Smooth muscle cell (in vitro differentiated cells): Measurements from ENCODE around the gene NEK10. TPM values are rescaled to one million over a fixed set of nuclear protein-coding genes. Genes with fewer than 3 reads are reported as not detected.

Source experiments
- DNase-seq: peaks from one replicate; lab custom pipeline; 2025; ENCODE audit not compliant: unreplicated experiment; lab: John Stamatoyannopoulos, UW
- H2AFZ ChIP-seq: fragments of 200-600 bp; sonication (generic); 2 replicates; pipeline ENCODE4 v1.6.0; 2016; ENCODE audit warnings: antibody characterized with exemption, low read depth, mild to moderate bottlenecking
- H3F3A ChIP-seq: fragments of 200-600 bp; sonication (generic); 2 replicates; pipeline ENCODE4 v1.6.0; 2017; ENCODE audit warnings: antibody characterized with exemption, low read depth
- H3K27ac ChIP-seq: fragments of 200-600 bp; sonication (generic); 2 replicates; pipeline ENCODE4 v1.5.1; 2016; ENCODE audit warnings: low read depth, mild to moderate bottlenecking
- H3K27me3 ChIP-seq: fragments of 200-600 bp; sonication (generic); 2 replicates; pipeline ENCODE4 v1.6.1; 2016; ENCODE audit warnings: low read depth, mild to moderate bottlenecking
- H3K36me3 ChIP-seq: fragments of 200-600 bp; sonication (generic); 2 replicates; pipeline ENCODE4 v1.5.1; 2016; ENCODE audit warnings: low read depth
- H3K4me1 ChIP-seq: fragments of 200-600 bp; sonication (generic); 2 replicates; pipeline ENCODE4 v1.5.1; 2016; ENCODE audit warnings: low read depth
- H3K4me2 ChIP-seq: fragments of 200-600 bp; sonication (generic); 2 replicates; pipeline ENCODE4 v1.6.0; 2016; ENCODE audit warnings: mild to moderate bottlenecking
- H3K4me3 ChIP-seq: fragments of 200-600 bp; sonication (generic); 2 replicates; pipeline ENCODE4 v1.5.1; 2016; ENCODE audit warnings: mild to moderate bottlenecking
- H3K79me2 ChIP-seq: fragments of 200-600 bp; sonication (generic); 2 replicates; pipeline ENCODE4 v1.6.0; 2016; ENCODE audit warnings: low read depth, mild to moderate bottlenecking
- H3K9ac ChIP-seq: fragments of 200-600 bp; sonication (generic); 2 replicates; pipeline ENCODE4 v1.6.0; 2016; ENCODE audit warnings: low read depth
- H3K9me3 ChIP-seq: fragments of 200-600 bp; sonication (generic); replicated peaks from 2 replicates; pipeline ENCODE4 v1.5.1; 2016; ENCODE audit warnings: low read depth
- H4K20me1 ChIP-seq: fragments of 200-600 bp; sonication (generic); 2 replicates; pipeline ENCODE4 v1.6.0; 2016; ENCODE audit warnings: low read depth
- CTCF ChIP-seq: fragments of 200-600 bp; sonication (generic); IDR thresholded peaks from 2 replicates; pipeline ENCODE4 v1.5.1; 2017; ENCODE audit warnings: borderline replicate concordance, mild to moderate bottlenecking, antibody characterized with exemption; ENCODE audit not compliant: insufficient read depth, poor library complexity, severe bottlenecking
- WGBS: methylation state at CpG from one replicate; pipeline ENCODE4 v1.1.7; 2016; ENCODE audit warnings: low lambda C conversion rate; 5-methylcytosine and 5-hydroxymethylcytosine counted together
- polyA plus RNA-seq: library from polyadenylated mRNA; unstranded; fragments of >200 nt; fragmentation: Nextera tagmentation; extraction: Ambion mirVana; gene quantifications from 2 replicates; pipeline ENCODE4 v1.2.1, GENCODE V29; 2016
- total RNA-seq: library from RNA; depleted of rRNA; stranded (reverse); fragments of >200 nt; gene quantifications from 2 replicates; pipeline ENCODE4 v1.2.3, GENCODE V29; 2014

NEK10 gene
- total and polyA plus RNA-seq, 2 experiments from 2014 or later: 2.7 TPM; not detected in 1

- H2AFZ ChIP-seq: no peak overlapping the region
- H3K4me2 ChIP-seq: no peak overlapping the region
- H3K4me1 ChIP-seq: no peaks in the 10 kb centered on the region
- DNase-seq: no peak
- H3K4me3 ChIP-seq: no peak overlapping the region
- H3K9ac ChIP-seq: no peak overlapping the region
- H3K27me3 ChIP-seq: no peaks in the 10 kb centered on the region
- H3K79me2 ChIP-seq: no peaks in the 10 kb centered on the region
- H3K36me3 ChIP-seq: no peaks in the 10 kb centered on the region
- no peaks in the 10 kb centered on the region for H4K20me1 ChIP-seq
- TF ChIP-seq CTCF: no peak
- WGBS: 72% methylated on average over 5 of the region's 5 CpGs
- H3F3A ChIP-seq: no peaks in the 10 kb centered on the region
- no peak overlapping the region for H3K27ac ChIP-seq
- no peaks in the 10 kb centered on the region for H3K9me3 ChIP-seq
Observed at GRCh38 chr3:27213450-27213849, 155.7 kb downstream of the NEK10 start.

- Histone ChIP-seq H3K9ac (no peak overlapping the region), H3K4me2 (no peak overlapping the region), H3K9me3 (no peaks in the 10 kb centered on the region), H3K27me3 (no peaks in the 10 kb centered on the region), H3K36me3 (no peaks in the 10 kb centered on the region), H3K27ac (no peak overlapping the region), H3K4me1 (no peaks in the 10 kb centered on the region), H3F3A (no peaks in the 10 kb centered on the region), H3K4me3 (no peak overlapping the region), H4K20me1 (no peaks in the 10 kb centered on the region), H3K79me2 (no peaks in the 10 kb centered on the region), H2AFZ (no peak overlapping the region)
- no peak for TF ChIP-seq CTCF
- 72% methylated on average over 3 of the region's 3 CpGs for WGBS
- no peak for DNase-seq
Observed at GRCh38 chr3:27209617-27210264, 159.4 kb downstream of the NEK10 start.

- H3K27me3 ChIP-seq: no peaks in the 10 kb centered on the region
- no peaks in the 10 kb centered on the region for H3K36me3 ChIP-seq
- no peaks in the 10 kb centered on the region for H3F3A ChIP-seq
- no peaks in the 10 kb centered on the region for H4K20me1 ChIP-seq
- no peak for TF ChIP-seq CTCF
- no peak overlapping the region for H2AFZ ChIP-seq
- DNase-seq: no peak
- H3K4me2 ChIP-seq: no peak overlapping the region
- H3K27ac ChIP-seq: no peak overlapping the region
- H3K79me2 ChIP-seq: no peaks in the 10 kb centered on the region
- H3K4me3 ChIP-seq: no peak overlapping the region
- no peak overlapping the region for H3K9ac ChIP-seq
- no peaks in the 10 kb centered on the region for H3K4me1 ChIP-seq
- H3K9me3 ChIP-seq: no peaks in the 10 kb centered on the region
- WGBS: 93% methylated on average over 2 of the region's 2 CpGs
Observed at GRCh38 chr3:27208961-27209616, 160.1 kb downstream of the NEK10 start.

GRCh38 chr3:27202959-27203358 lies 166.2 kb downstream of the NEK10 start:
- no peak for TF ChIP-seq CTCF
- Histone ChIP-seq H3K27ac (no peak overlapping the region), H3K79me2 (no peaks in the 10 kb centered on the region), H3K4me3 (no peak overlapping the region), H3K4me1 (no peaks in the 10 kb centered on the region), H3K36me3 (no peaks in the 10 kb centered on the region), H2AFZ (no peak overlapping the region), H3F3A (no peaks in the 10 kb centered on the region), H3K27me3 (no peaks in the 10 kb centered on the region), H4K20me1 (no peaks in the 10 kb centered on the region), H3K4me2 (no peak overlapping the region), H3K9me3 (no peaks in the 10 kb centered on the region), H3K9ac (no peak overlapping the region)
- DNase-seq: no peak
- WGBS: 88% methylated on average over 1 of the region's 1 CpG
